Measurements from ENCODE around the gene SNTB2. TPM values are rescaled to one million over a fixed set of nuclear protein-coding genes. Genes with fewer than 3 reads are reported as not detected.
A peak's percentile ranks its signal among the peaks of the same experiment; 100 is the strongest.
"Not testable (repeated sequence)": the region's sequence is repeated elsewhere in the genome, so short reads cannot be mapped to it uniquely, and the experiment has no call there.

SNTB2 gene
- 10 to 100 TPM; 10.7 to 26.1 TPM for total RNA-seq

DNA sequence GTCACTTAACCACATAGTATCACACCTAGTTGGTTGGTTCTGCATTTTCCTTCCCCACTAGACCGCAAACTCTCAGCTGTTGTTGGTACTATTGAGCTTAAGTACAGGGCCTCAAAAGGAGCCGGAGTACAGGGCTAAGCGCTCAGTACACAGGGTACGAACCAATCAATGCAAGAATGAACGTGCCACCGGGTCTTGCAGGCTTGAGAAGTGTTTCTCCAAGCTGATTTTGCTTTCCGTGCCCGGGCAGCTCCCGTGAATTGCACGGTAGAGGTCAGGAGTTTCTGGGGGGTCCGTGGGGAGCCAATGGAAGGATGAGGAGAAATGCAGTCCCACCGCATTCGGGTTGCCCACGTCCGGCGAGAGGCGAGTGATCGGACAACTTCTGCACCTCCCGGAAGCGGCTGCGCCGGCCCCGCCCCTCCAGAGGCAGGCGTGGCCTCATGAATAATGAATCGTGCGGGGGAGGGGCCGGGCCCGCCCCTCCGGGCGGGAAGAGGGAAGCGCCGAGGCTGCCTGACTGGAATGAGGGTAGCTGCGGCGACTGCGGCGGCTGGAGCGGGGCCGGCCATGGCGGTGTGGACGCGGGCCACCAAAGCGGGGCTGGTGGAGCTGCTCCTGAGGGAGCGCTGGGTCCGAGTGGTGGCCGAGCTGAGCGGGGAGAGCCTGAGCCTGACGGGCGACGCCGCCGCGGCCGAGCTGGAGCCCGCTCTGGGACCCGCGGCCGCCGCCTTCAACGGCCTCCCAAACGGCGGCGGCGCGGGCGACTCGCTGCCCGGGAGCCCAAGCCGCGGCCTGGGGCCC lies at the start of gene SNTB2:
Gene SNTB2 (plus strand): TSS at position 523 of the 804 bp plus-strand sequence. CDS start 3 bp downstream, at position 526.
- H3K27ac Mint-ChIP-seq: peak within 1 kb of the TSS; percentile 95 to 97
- H3K4me1 Mint-ChIP-seq (ENCODE audit: low read depth in 2 of 2): peaks cover 36 to 40% of the 10 kb centered on the region in 2 donors
- H3K4me3 Mint-ChIP-seq: peak within 1 kb of the TSS; percentile 96
- no peaks in the 10 kb centered on the region for H3K27me3 Mint-ChIP-seq
- no peaks in the 10 kb centered on the region for H3K9me3 Mint-ChIP-seq
- H3K36me3 Mint-ChIP-seq: peaks cover 4% of the 10 kb centered on the region
- DNase-seq (ENCODE audit: low spot score): peak; percentile 91
- ATAC-seq: peak; percentile 90 to 94

DNA sequence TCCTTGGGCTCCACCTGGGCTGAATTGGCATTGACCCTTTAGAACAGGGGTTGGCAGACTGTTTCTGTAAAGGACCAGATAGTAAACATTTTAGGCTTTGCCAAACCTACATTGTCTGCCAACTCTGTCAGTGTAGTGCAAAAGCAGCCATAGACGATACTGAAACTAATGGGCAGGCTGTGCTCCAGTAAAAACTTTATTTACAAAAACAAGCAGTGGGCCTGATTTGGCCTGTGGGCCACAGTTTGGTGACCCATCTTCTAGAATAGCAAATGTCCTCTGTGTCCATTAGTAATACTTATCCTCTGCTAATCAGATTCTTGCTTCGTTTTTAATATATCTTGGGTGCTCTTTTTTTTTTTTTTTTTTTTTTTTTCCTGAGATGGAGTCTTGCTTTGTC lies 48.4 kb upstream of the SNTB2 start:
- Mint-ChIP-seq H3K27me3 (no peaks in the 10 kb centered on the region), H3K4me1 (ENCODE audit: low read depth in 2 of 2) (peaks cover 12 to 20% of the 10 kb centered on the region in 2 donors), H3K27ac (no peak overlapping the region), H3K4me3 (no peak overlapping the region), H3K36me3 (peaks cover 59% of the 10 kb centered on the region), H3K9me3 (no peaks in the 10 kb centered on the region)
- no peak for ATAC-seq
- DNase-seq (ENCODE audit: low spot score): no peak

DNA sequence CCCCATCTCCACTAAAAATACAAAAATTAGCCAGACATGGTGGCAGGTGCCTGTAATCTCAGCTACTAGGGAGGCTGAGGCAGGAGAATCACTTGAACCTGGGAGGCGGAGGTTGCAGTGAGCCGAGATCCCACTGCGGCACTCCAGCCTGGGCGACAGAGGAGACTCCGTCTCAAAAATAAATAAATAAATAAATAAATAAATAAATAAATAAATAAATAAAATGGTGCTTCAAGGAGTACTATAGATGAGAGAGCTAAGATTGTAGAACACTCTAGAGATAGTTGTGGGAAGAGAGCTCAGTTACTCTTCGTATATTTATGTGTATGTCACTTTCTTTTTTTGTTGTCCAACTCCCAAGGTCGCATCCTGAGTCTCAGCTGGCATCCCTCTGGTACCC lies 47.5 kb upstream of the SNTB2 start:
- H3K4me3 Mint-ChIP-seq; H3K27ac Mint-ChIP-seq; DNase-seq (ENCODE audit: low spot score); H3K27me3 Mint-ChIP-seq; ATAC-seq; H3K9me3 Mint-ChIP-seq: not testable (repeated sequence)
- Mint-ChIP-seq H3K4me1 (ENCODE audit: low read depth in 2 of 2) (peaks cover 5 to 13% of the 10 kb centered on the region in 2 donors), H3K36me3 (peaks cover 54% of the 10 kb centered on the region)

DNA sequence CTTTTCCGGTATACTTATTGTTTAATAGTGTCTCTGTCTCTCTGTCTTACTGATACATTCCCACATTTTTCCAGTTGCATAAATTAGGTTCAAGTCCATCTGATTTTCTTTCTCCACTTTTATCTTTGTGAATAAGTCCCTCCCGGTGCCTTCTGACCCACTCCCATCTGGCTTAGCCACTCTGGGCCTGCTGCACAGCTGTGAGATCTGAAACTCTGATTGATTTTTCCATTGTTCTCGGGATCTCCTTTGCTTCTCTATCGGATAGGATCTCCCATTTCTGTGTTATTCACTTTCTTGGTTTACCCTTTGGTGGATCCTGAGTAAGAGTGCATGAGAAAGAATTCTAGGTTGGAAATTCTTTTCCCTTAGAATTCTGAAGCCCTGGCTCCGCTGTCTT lies 46.0 kb upstream of the SNTB2 start:
- no peak for DNase-seq (ENCODE audit: low spot score)
- Mint-ChIP-seq H3K36me3 (peaks cover 50% of the 10 kb centered on the region), H3K27ac (no peak overlapping the region), H3K27me3 (no peaks in the 10 kb centered on the region), H3K4me1 (ENCODE audit: low read depth in 2 of 2) (peaks cover 2 to 6% of the 10 kb centered on the region in 2 donors), H3K9me3 (no peaks in the 10 kb centered on the region), H3K4me3 (no peak overlapping the region)
- ATAC-seq: no peak

DNA sequence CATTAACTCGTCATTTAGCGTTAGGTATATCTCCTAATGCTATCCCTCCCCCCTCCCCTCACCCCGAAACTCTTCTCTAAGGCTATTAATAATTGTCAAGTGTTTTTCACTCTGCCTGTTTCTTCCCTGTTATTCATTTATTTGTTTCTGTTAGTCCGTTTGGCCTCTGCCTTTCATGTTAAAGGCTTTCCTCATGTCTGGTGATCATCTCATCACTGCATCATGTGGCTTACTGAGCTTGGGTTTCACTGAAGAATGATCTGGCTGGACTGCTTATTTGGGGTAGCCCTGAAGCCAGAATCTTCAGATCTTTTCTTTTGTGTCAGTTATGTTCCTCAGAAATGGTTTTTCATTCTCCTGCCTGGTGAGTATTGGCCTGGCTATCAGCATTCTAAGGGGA lies 45.0 kb upstream of the SNTB2 start:
- H3K27me3 Mint-ChIP-seq: no peaks in the 10 kb centered on the region
- ATAC-seq (no peak), DNase-seq (ENCODE audit: low spot score) (no peak)
- H3K36me3 Mint-ChIP-seq: peaks cover 50% of the 10 kb centered on the region
- no peak overlapping the region for H3K27ac Mint-ChIP-seq
- no peaks in the 10 kb centered on the region for H3K9me3 Mint-ChIP-seq
- no peak overlapping the region for H3K4me3 Mint-ChIP-seq
- peaks cover 5 to 6% of the 10 kb centered on the region in 2 donors for H3K4me1 Mint-ChIP-seq (ENCODE audit: low read depth in 2 of 2)

DNA sequence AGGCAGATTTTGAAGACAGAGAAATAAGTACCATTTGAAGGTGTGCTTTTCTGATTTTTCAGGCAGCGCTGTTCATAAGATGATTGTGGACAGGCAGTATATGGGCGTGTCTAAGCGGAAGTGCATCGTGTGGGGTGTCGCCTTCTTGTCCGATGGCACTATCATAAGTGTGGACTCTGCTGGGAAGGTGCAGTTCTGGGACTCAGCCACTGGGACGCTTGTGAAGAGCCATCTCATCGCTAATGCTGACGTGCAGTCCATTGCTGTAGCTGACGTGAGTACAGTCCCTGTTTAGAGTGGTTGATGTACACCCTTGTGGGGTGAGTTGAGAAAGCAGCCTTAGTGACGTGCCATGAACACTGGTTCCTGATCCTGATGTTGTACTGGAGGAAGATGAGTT lies 43.8 kb upstream of the SNTB2 start:
- Mint-ChIP-seq H3K36me3 (peaks cover 41% of the 10 kb centered on the region), H3K4me3 (no peak overlapping the region), H3K4me1 (ENCODE audit: low read depth in 2 of 2) (peaks cover 3 to 6% of the 10 kb centered on the region in 2 donors), H3K27ac (no peak overlapping the region), H3K9me3 (no peaks in the 10 kb centered on the region), H3K27me3 (no peaks in the 10 kb centered on the region)
- DNase-seq (ENCODE audit: low spot score) (no peak), ATAC-seq (no peak)

DNA sequence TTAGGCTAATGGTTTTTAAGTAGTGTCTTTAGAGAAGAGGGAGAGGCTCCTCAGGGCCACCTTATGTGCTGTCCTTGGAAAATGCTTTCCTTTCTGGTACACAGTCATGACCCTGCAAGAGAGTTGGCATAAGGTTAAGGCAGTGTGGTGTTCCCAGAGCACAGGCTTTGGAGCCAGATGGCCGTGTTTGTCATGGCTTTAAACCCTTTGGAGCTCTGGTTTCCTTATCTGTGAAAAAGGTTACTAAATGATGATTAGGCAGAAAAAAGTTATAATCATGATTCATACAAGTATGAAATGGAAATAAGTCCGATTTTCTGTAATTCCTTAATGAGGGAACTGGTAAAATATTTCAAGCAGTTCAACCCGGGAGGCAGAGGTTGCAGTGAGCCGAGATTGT lies 41.3 kb upstream of the SNTB2 start:
- Mint-ChIP-seq H3K36me3 (peaks cover 36% of the 10 kb centered on the region), H3K4me1 (ENCODE audit: low read depth in 2 of 2) (peaks cover 5 to 7% of the 10 kb centered on the region in 2 donors), H3K4me3 (no peak overlapping the region), H3K9me3 (no peaks in the 10 kb centered on the region), H3K27me3 (no peaks in the 10 kb centered on the region), H3K27ac (no peak overlapping the region)
- no peak for DNase-seq (ENCODE audit: low spot score)
- ATAC-seq: no peak

DNA sequence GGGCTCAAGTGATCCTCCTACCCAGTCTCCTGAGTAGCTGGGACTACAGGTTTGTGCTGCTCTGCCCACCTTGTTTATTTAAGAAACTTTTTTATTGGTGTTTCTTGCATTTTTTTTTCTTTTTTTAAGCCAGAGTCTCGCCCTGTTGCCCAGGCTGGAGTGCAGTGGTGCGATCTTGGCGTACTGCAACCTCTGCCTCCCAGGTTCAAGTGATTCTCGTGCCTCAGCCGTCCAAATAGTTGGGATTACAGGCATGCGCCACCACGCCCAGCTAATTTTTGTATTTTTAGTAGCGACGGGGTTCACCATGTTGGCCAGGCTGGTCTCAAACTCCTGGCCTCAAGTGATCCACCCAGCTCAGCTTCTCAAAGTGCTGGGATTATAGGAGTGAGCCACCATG lies 37.3 kb upstream of the SNTB2 start:
- not testable (repeated sequence) for H3K4me3 Mint-ChIP-seq; H3K27ac Mint-ChIP-seq; H3K27me3 Mint-ChIP-seq; H3K4me1 Mint-ChIP-seq (ENCODE audit: low read depth in 2 of 2); H3K9me3 Mint-ChIP-seq; ATAC-seq; DNase-seq (ENCODE audit: low spot score); H3K36me3 Mint-ChIP-seq

DNA sequence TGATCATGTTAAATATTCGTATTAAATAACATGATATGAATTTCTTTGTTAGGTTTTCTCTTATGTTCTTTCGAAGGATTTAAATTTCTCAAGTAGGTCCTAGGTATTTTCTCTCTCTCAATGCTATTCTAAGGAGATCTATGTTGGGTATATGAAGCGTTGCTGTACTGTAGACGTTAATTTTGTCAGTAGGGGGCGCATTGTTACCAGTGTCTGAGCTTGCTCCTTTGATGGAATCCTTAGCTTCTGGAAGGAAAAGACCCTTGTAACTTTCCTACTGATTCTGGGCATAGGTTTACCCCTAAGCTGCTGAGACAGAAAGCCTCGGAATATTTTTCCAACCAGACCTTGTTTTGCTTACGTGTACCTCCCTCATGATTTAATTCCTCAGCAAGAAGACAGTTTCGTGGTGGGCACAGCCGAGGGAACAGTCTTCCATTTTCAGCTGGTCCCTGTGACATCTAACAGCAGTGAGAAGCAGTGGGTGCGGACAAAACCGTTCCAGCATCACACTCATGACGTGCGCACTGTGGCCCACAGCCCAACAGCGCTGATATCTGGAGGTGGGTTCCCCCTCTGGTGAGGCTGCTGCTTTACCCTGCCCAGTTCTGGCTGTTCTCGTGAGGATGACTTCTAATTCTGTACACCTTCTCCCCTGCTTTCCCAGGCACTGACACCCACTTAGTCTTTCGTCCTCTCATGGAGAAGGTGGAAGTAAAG lies 36.7 kb upstream of the SNTB2 start:
- Mint-ChIP-seq H3K36me3 (peaks cover 14% of the 10 kb centered on the region), H3K27me3 (no peaks in the 10 kb centered on the region), H3K9me3 (no peaks in the 10 kb centered on the region), H3K4me3 (no peak overlapping the region), H3K4me1 (ENCODE audit: low read depth in 2 of 2) (peaks cover 0 to 7% of the 10 kb centered on the region in 2 donors), H3K27ac (no peak overlapping the region)
- ATAC-seq (peak; percentile 41 to 69), DNase-seq (ENCODE audit: low spot score) (peak; percentile 77)

DNA sequence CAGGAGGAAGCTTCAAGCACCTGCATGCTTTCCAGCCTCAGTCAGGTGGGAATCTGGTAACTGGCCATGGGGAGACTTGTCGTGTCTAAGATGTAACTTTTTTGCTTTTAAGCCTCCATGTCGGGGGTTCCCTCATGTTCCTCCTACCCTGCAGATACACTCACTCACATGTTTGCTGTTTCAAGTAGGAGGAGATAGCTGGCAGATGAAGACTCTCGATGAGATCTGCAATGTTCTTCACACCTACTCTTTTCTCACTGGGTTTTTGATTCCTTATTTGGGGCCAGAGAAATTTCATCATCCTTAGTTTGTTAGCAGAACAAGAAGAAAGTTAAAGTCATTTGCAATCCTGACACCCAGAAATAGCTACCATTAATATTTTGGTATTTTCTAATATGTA lies 29.8 kb upstream of the SNTB2 start:
- no peak for ATAC-seq
- Mint-ChIP-seq H3K27me3 (no peaks in the 10 kb centered on the region), H3K9me3 (no peaks in the 10 kb centered on the region), H3K4me3 (no peak overlapping the region), H3K4me1 (ENCODE audit: low read depth in 2 of 2) (no peaks in the 10 kb centered on the region), H3K36me3 (peaks cover 32% of the 10 kb centered on the region), H3K27ac (no peak overlapping the region)
- DNase-seq (ENCODE audit: low spot score): no peak

DNA sequence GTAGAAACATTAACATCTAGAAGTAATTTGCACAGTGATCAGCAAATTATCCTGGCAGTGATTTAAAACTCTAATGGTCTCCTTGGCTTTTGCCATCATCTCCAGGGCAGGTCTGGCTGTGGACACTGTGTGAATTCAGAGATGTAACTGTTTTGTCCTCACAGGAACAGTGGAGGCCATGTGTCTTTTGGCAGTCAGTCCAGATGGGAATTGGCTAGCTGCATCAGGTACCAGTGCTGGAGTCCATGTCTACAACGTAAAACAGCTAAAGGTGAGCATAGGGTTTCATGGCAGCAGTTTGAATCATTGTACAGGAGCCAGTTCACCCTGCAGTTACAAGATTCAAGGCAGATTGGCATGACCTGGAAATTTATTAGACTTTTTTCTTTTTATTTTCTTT lies 26.8 kb upstream of the SNTB2 start:
- H3K27me3 Mint-ChIP-seq: no peaks in the 10 kb centered on the region
- H3K9me3 Mint-ChIP-seq: no peaks in the 10 kb centered on the region
- no peaks in the 10 kb centered on the region for H3K4me1 Mint-ChIP-seq (ENCODE audit: low read depth in 2 of 2)
- no peak overlapping the region for H3K27ac Mint-ChIP-seq
- no peak for DNase-seq (ENCODE audit: low spot score)
- H3K36me3 Mint-ChIP-seq: peaks cover 34% of the 10 kb centered on the region
- ATAC-seq: no peak
- no peak overlapping the region for H3K4me3 Mint-ChIP-seq

DNA sequence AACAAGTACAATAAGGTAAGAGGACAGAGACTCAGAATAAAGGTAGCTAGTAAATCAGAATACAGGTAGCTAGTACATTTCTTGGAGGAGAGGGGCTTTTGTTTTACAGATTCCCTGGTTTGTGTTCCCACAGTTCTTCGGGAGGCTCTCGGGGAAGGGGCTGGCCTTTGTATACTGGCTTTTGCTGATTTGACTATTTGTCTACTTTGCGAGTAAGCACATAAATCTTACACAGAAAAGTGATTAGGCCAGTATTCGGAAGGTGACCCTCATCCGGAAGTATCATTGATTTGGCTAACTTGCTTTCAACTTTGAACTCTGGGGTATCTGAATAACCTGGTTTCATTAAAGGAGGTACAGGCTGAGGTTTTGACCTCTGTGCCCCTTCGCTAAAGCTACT lies 21.4 kb upstream of the SNTB2 start:
- Mint-ChIP-seq H3K4me3 (no peak overlapping the region), H3K36me3 (peaks cover 30% of the 10 kb centered on the region), H3K9me3 (no peaks in the 10 kb centered on the region)

DNA sequence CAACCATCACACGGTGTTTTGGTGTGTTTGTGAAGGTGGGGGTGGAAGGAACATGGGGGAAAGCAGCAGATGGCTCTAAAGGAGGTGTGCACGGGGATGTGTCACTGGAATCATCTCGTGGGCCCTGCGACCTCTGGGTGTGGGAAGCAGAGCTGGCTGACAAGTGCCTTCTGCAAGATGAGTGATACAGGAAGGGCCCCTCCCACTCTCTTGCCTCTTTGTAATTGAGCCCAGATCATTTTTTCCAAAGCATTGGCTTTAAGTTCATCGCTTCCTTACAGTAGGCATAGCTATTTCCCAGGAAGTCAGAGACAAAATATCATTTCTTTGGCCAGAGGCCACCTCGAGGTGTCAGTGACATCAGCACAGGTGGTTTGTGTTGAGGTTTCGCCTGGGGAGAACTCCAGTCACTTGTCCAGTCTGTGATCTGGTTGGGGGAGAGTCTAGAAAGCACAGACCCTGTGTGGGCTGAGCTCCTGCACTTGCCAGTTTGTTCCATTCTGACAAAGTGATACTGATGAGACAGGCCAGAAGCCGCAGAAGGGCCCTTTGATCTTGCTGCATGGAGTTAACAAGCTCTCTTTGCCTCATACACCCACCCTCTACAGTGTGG lies 20.6 kb upstream of the SNTB2 start:
- H3K27me3 Mint-ChIP-seq: no peaks in the 10 kb centered on the region
- peak; percentile 56 to 72 for ATAC-seq
- peaks cover 10 to 21% of the 10 kb centered on the region in 2 donors for H3K4me1 Mint-ChIP-seq (ENCODE audit: low read depth in 2 of 2)
- H3K27ac Mint-ChIP-seq: peak overlapping the region in 1 of 2 donors; percentile 63
- peaks cover 25% of the 10 kb centered on the region for H3K36me3 Mint-ChIP-seq
- peak overlapping the region; percentile 60 for H3K4me3 Mint-ChIP-seq
- no peak for DNase-seq (ENCODE audit: low spot score)
- no peaks in the 10 kb centered on the region for H3K9me3 Mint-ChIP-seq

More for the DNA sequence above, 21.4 kb upstream of the SNTB2 start:
- Mint-ChIP-seq H3K27ac (no peak overlapping the region), H3K4me1 (ENCODE audit: low read depth in 2 of 2) (peaks cover 10 to 21% of the 10 kb centered on the region in 2 donors), H3K27me3 (no peaks in the 10 kb centered on the region)
- ATAC-seq (no peak), DNase-seq (ENCODE audit: low spot score) (no peak)

All from natural killer cell treated with Interleukin-12 subunit alpha and Interleukin-12 subunit beta and Interleukin-15 and Interleukin-18, amount 100 ng/mL, for 72 hours (primary cell).